Measurements from ENCODE around the gene CTNS.
A peak's percentile ranks its signal among the peaks of the same experiment; 100 is the strongest.

DNA sequence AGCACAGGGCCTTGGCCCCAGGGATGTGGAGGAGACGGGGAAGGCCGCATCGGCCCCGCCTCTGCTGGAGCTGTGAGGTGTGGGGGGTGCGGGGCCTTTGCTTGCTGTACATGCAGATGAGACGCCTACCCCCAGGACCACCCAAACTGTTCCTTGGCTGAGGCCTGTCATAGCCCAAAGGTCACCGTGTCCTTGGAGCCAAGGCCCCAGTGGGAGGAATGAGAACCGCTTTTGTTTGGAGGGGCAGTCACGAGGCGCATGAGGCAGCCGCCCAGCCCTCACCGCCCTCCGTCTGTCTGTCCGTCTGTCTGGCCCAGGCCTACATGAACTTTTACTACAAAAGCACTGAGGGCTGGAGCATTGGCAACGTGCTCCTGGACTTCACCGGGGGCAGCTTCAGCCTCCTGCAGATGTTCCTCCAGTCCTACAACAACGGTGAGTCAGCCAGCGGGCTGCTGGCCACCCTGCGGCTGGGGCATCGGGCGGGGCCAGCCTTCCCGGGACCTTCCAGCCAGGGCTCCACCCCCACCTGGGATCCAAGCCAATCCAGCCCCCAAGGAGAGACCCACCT, 23.1 kb downstream of the CTNS start:
- TF ChIP-seq POLR2A (IDR thresholded peaks at IDR 0.05) (peak; percentile 27), EP300 (IDR thresholded peaks at IDR 0.05; ENCODE audit: low read depth) (no peak)

Data from transverse colon (tissue), 1 donor.